ENCODE results near the gene CIRBP.
A peak's percentile ranks its signal among the peaks of the same experiment; 100 is the strongest.

Gene CIRBP

DNA sequence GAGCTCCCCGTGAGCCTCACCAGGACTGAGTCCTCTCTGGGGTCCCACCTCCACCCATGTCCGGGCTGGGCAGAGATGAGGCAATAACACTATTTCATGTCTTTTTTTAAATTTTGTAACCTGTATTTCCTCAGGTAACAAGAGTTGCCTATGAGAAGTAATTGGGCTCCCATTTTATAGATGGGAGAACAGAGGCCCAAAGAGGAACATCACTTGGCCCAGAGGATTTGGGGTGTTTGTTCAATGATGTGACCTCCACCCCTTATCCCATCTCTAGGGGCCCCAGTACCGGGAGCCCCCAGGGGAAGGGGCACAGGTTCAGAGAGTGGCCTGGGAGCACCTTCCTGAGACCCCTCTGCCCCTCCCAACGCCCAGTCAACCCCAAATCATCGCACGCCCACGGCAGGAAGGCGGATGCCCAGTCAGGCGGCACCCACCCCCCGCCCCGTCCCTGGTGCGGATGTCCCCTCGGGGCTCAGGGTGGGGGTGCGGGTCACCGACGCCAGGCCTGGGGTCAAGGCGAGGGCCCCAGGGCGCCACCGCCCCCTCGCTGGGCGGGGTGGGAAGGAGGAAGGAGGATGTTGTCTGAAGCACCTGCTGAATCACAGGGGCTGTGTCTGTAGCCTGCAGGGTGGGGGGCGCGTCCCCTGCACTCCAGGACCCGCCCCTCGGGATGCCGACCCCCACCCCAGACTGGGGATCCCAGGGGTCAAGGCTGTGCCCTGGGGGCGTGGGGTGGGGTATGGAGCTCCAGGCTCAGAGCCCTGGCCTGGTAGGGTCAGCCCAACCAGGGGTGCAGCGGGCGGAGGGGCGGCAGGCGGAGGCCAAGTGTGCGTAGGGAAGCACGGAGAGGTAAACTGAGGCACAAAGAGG, 9.0 kb upstream of the CIRBP start:
- peak overlapping the region; percentile 6 for H3K4me3 ChIP-seq (ENCODE audit: low read depth, low read length)
- TF ChIP-seq, protein P1, sequence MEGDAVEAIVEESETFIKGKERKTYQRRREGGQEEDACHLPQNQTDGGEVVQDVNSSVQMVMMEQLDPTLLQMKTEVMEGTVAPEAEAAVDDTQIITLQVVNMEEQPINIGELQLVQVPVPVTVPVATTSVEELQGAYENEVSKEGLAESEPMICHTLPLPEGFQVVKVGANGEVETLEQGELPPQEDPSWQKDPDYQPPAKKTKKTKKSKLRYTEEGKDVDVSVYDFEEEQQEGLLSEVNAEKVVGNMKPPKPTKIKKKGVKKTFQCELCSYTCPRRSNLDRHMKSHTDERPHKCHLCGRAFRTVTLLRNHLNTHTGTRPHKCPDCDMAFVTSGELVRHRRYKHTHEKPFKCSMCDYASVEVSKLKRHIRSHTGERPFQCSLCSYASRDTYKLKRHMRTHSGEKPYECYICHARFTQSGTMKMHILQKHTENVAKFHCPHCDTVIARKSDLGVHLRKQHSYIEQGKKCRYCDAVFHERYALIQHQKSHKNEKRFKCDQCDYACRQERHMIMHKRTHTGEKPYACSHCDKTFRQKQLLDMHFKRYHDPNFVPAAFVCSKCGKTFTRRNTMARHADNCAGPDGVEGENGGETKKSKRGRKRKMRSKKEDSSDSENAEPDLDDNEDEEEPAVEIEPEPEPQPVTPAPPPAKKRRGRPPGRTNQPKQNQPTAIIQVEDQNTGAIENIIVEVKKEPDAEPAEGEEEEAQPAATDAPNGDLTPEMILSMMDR (IDR thresholded peaks at IDR 0.05; ENCODE audit: low read depth, low read length, missing control alignments), result no peak
- DNase-seq (ENCODE audit: low read depth), result no peak
- in situ Hi-C loops (cut with HindIII; ENCODE audit: low sequenced_read_pairs), result no loop called here

DNA sequence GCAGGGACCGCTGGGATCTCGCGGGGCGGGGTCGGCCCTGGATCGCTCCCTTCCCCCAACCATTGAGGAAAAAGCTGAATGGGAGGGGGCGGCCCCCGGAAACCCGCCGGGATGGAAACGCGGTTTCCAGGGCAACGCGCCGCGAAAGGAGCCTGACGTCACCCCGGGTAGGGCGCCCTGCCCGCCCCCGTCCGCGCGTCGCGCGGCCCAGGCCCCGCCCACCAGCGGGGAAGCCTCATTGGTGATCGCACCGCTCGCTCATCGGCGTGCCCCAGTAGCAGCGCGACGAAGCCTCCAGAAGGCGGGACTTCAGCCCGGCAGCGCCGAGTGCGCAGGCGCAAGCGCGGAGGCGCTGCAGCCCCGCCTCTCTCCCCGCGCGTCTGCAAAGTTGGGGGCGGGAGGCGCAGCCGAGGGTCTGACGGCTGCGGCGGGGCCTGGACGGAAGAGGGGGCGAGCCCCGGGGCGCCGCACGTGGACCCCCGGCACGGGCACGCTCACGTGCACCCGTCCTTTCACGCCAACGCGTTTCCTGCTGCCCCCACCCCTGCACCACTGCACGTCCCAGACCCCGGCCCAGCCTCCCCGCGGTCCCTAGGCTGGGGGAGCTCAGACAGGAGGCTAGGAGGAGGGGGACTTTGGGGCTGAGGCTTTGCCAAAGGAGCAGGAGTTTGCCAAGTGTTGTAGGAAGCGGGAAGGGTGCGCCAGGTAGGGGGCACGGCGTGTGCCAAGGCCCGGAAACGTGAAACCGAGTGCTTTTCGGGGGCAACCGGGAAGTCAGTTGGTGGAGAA, 8.2 kb upstream of the CIRBP start:
- H3K4me3 ChIP-seq (ENCODE audit: low read depth, low read length), result peak overlapping the region; percentile 53
- TF ChIP-seq, protein P1 (IDR thresholded peaks at IDR 0.05; ENCODE audit: low read depth, low read length, missing control alignments), result no peak
- in situ Hi-C loops (cut with HindIII; ENCODE audit: low sequenced_read_pairs), result no loop called here
- DNase-seq (ENCODE audit: low read depth), result peak; percentile 88

DNA sequence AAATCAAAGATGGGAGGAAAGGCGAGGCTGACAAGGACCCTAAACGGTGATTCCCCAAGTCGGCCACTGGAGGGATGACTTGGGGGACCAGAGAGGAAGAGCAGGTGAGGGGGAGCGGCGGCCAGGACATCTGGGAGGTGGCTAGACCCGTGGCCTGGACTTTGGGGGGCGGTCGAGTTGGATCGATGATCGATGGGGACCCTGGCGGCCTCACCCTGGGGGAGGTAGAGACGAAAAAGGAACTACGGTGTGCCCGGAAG, 7.7 kb upstream of the CIRBP start:
- no peak for DNase-seq (ENCODE audit: low read depth)
- peak overlapping the region; percentile 53 for H3K4me3 ChIP-seq (ENCODE audit: low read depth, low read length)
- TF ChIP-seq, protein P1 (IDR thresholded peaks at IDR 0.05; ENCODE audit: low read depth, low read length, missing control alignments), result peak; percentile 40
- in situ Hi-C loops (cut with HindIII; ENCODE audit: low sequenced_read_pairs), result no loop called here

DNA sequence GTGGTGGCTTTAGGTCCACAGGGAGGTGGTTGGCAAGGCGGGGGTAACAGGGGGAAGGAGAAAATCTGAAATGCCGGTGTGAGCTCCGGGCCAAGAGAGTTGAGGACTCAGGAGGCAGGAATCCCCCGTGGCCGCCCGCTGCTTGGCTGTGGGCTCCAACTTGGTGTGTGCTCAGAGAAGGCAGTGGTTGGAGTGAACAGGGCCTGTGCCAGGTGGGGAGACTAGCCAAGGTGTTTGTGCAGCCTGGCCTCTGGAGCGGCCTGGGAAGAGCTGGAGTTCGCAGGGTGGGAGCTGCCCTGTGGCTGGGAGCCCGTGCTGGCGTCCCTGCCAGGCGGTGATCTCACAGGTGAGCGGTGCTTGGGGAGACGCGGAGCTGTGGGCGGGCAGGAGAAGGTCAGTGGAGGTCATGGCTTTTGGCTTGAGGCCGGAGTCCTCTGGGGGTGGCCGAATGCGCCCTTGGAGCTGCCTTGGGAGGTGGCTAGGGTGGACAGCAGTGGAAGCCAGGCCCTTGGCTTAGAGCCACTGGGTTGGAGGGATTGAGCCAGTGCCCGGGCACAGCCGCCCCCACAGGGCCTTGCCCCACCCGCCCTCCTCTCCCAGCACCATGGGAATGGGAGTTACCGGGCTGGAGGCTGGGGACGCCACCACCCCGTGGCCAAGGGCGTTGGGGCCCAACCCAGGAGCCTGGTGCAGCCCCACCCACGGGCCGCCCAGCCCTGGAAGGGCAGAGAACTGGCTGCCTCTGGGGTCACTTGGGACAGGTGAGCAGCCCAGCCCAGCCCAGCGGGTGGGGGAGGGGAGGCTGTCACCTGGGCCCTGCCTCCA, 7.1 kb upstream of the CIRBP start:
- in situ Hi-C loops (cut with HindIII; ENCODE audit: low sequenced_read_pairs), result no loop called here
- peak; percentile 64 for DNase-seq (ENCODE audit: low read depth)
- H3K4me3 ChIP-seq (ENCODE audit: low read depth, low read length), result peak overlapping the region; percentile 53
- TF ChIP-seq, protein P1 (IDR thresholded peaks at IDR 0.05; ENCODE audit: low read depth, low read length, missing control alignments), result no peak

DNA sequence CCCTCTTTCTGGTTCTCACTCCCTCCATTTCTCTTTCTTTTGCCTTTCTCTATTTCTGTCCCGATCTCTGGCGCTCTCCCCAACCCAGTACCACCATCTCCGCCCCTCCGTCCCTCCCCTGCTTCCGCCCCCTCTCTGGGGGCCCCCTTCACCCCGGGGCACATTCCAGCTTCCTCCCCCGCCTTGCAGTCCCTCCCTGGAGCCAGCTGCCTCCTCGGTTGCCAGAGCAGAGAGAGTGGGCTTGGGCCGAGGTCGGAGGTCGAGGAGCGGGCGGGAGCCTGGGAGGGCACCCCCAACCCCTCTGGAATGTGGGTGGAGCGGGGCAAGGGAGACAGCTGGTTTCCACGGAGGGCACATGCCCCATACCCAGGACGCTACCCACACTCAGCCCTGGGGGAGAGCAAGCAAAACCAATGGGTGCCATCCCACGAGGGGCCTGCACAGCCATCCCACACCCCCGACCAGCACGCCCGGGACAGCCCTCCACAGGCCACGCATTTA, 6.5 kb upstream of the CIRBP start:
- no peak overlapping the region for H3K4me3 ChIP-seq (ENCODE audit: low read depth, low read length)

More for the DNA sequence above, 6.5 kb upstream of the CIRBP start:
- in situ Hi-C loops (cut with HindIII; ENCODE audit: low sequenced_read_pairs), result no loop called here
- DNase-seq (ENCODE audit: low read depth), result no peak
- TF ChIP-seq, protein P1 (IDR thresholded peaks at IDR 0.05; ENCODE audit: low read depth, low read length, missing control alignments), result no peak
